CD4-positive, alpha-beta T cell treated with Interleukin-15 for 1 hour (primary cell): ENCODE measurements around the gene SLC1A1.

ENCODE experiments used
- DNase-seq: peaks from one replicate; pipeline ENCODE4 v3.0.0-alpha.2; 2020

Gene SLC1A1

DNA sequence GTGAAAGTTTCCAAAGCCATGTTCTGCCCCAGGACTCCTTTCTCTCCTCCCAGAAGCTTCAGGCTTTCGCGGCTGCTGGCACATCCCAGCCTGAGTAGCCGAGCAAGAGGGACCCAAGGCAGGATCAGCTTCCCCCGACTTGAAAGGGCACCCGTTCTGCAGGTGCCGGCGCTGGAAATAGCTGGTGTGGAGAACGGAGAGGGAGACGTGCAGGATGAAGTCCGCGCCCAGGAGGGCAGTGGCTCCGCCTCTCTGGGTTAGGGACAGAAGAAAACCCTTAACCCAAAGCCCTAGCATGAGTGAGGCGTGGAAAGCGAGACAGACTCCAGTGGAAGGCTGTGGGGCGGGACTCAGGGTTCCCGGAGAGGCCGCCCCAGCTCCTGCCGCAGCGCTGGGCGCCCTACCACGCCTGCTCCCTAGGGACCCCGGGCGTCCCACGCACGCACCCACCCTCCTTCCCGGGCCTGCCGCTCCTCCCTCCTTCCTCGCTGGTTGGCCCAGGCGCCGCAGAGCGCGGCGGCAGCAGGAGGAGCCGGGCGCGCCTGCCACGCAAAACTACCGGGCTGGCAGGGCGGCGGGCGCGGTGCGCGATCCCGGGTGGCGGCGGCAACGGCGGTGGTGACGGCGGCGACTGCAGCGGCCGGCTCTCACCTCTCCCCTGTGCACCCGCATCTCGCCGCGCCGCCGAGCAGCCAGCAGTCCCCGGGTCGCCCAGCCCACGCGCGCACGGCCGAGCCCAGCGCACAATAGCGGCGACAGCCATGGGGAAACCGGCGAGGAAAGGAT lies at the start of gene SLC1A1:
TSS of gene SLC1A1 (plus strand) at position 550 of the 786 bp plus-strand sequence. CDS start at position 762, 212 bp downstream.
- DNase-seq = no peak

GRCh38 chr9:4442806-4443205 lies 47.5 kb upstream of the SLC1A1 start:
- no peak for DNase-seq

DNA sequence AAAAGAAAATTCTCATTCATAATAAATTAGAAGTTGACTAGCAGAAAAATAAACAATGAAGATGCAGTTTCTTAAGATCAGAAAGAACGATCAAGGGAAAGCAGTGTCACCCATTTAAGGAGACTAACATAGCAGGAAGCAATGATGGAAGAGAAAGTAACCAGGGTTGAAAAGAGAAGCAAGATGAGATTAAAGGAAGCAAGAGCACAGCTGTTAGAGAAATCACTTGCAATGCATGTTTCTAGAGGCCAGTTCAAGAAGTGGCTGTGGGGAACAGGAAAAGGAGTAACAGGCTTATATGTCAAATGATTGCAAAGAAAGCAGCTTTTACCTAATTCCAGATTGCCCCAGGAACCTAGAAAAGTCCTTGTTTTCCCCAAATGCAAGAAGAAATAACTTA lies 46.8 kb upstream of the SLC1A1 start:
- no peak for DNase-seq

GRCh38 chr9:4461437-4461836 lies 28.8 kb upstream of the SLC1A1 start:
- no peak for DNase-seq

DNA sequence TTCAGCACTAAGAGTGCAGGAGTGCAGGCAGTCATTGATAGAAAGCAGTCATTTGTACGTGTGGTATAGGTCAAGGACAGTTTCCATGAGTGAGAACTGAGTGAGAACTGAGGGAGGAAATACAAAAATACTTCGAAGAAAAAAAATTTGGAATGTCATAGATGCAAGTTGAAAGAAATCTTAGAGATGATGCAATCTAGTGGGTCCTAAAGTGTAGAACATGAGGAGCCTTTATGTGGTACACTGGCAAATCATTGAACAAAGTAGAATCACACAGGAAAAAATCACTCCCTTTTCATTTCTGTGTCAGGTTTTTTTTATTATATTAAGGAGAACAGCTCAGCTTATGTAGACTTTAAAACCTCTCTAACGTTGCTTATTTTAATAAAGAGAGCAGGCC lies 26.4 kb upstream of the SLC1A1 start:
- DNase-seq = no peak

DNA sequence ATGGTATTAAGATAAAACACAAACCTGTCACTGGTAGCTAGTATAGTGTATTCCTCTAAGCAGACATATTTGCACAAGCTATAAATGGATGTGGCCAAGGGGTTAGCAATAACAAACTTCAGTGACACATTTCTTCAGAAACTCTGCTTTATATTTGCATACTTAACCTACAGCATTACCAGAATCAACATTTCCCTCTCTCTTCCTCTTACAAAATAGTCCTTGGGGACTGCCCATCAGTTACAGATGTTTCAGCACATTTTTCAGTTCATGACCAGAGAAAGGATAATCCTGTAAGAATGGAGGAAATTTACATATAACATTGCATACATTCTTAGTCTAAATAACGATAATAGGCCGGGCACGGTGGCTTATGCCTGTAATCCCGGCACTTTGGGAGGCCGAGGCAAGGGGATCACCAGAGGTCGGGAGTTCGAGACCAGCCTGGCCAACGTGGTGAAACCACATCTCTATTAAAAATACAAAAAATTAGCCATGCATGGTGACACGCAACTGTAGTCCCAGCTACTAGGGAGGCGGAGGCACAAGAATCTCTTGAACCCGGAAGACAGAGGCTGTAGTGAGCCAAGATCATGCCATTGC lies 25.3 kb upstream of the SLC1A1 start:
- DNase-seq = no peak

DNA sequence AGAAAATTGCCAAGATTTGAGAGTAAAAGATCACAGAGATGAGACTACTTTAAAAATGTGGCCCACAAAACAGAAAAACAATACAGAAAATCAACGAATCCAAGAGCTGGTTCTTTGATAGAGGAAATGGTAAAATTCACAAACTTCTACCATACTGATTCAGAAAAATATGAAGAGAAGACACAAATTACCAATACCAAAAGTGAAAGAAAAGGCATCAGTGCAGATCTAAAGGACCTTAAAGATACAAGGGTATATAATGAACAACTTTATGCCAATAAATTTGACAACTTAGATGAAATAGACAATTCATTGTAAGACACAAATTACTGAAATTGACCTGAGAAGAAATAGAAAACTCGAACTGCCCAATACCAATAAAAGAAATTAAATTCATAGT lies 24.4 kb upstream of the SLC1A1 start:
- DNase-seq = no peak

DNA sequence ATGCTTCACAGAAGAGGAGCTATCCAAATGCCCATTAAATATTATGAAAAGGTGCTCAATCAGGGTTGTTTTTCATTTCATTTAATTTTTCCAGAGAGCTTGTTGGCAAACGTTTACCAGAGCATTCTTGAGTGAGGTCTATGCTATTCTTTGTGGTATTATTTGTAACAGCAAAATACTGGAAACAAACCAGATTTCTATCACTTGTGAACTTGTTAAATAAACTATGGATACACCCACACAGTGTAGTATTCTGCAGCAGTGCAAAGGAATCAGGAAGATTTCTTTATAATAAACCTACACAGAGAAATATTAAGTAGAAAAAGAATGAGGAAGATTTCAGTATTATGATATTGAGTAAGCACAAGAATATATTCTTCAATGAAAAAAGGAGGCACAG lies 15.0 kb upstream of the SLC1A1 start:
- no peak for DNase-seq

GRCh38 chr9:4486176-4486575 lies 4.1 kb upstream of the SLC1A1 start:
- DNase-seq = no peak

GRCh38 chr9:4489562-4489918 lies 728 bp upstream of the SLC1A1 start:
- no peak for DNase-seq

DNA sequence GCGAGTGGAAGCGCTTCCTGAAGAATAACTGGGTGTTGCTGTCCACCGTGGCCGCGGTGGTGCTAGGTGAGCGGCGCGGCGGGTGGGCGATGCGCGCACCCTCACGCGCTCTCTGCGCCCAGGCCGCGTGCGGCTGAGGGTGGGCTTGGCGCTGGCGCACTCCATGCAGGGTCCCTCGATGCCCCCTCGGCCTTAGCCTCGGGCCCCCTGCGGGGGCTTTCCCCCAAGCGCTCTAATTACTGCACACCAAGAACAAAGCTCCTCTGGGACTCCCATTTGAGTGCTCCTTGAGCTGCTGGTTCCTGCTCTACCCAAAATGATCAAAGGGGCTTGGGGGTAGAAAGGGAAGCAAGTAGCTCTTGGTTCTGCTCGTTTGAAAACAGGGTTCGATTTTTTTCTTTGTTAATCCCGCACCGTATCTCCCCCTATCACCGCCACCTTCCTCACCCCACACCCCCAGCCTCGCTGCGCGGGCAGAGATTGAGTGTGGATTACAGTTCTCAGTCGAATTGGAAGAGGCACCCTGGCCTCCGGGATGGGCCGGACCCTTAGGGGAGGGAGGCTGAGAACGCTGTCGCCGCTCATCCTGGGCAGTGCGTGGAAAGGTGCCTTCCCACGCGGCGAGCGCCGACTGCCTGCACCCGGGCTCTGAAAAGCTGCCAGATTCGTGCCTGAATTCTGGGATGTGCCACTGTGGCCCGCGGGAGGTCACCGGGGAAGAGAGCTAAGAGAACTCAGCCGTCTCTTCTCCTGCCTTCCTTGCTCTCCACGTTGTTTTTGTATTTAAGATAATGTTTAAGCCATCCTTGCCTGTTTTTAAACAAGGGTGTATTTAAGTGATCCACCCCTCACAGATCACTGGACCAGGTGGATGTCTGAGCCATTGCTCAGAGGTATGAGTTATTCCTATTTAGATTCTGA lies 697 bp downstream of the SLC1A1 start:
- DNase-seq = no peak

GRCh38 chr9:4491626-4491975 lies 1.3 kb downstream of the SLC1A1 start:
- DNase-seq = no peak

DNA sequence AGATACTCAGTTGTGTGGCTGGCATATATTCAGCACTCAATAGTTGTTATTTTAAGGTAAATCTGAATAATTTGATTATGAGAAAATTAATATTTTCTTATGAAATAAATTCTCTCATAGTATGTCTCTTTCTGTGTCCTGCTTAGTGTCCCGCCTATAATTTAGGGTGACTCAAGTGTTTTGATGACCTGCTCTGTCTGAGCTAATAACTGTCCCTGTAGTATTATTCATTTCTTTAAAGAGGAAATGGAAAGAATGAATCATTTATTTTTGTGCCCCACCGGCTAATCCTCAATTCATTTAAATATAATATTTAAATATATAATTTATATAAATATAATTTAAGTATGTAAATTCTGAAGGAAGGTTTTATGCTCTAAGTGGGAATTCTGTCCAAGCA lies 4.1 kb downstream of the SLC1A1 start:
- no peak for DNase-seq

GRCh38 chr9:4494806-4495205 lies 4.5 kb downstream of the SLC1A1 start:
- no peak for DNase-seq

GRCh38 chr9:4495537-4495936 lies 5.3 kb downstream of the SLC1A1 start:
- no peak for DNase-seq

DNA sequence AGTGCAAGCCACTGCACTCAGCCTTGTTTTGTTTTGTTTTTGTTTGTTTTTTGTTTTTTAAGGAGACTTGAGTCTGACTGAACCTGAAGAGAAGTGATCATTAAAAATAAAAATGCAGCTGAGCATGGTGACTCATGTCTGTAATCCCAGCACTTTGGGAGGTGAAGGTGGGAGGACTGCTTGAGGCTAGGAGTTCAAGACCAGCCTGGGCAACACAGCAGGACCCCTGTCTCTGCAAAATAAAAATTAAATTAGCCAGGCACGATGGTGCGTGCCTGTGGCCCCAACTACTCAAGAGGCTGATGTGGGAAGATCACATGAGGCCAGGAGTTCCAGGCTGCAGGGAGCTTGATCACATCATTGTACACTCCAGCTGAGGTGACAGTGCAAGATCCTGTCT lies 6.2 kb downstream of the SLC1A1 start:
- no peak for DNase-seq

DNA sequence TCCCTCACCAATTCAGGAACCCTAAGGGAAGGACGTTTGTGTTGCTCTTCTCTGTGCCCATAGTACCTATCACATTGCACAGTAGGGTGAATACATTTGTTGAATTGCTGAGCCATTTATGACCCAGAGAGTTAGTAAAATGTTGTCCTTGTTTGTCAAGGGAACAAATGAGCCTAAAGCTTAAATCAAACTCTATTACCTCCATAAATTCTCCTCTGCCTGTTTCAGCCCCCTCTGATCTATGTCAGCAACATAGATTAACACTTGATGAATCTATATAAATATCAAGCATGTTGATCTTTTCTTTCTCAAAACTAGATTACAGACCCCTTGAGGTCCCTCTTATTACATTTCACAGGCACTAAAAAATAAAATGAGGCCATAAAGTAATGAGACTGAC lies 7.1 kb downstream of the SLC1A1 start:
- no peak for DNase-seq

- no peak for DNase-seq
These were observed 7.6 kb downstream of the SLC1A1 start for GRCh38 chr9:4497855-4498254.

GRCh38 chr9:4499917-4500316 lies 9.6 kb downstream of the SLC1A1 start:
- DNase-seq = no peak

GRCh38 chr9:4501147-4501507 lies 10.9 kb downstream of the SLC1A1 start:
- no peak for DNase-seq

DNA sequence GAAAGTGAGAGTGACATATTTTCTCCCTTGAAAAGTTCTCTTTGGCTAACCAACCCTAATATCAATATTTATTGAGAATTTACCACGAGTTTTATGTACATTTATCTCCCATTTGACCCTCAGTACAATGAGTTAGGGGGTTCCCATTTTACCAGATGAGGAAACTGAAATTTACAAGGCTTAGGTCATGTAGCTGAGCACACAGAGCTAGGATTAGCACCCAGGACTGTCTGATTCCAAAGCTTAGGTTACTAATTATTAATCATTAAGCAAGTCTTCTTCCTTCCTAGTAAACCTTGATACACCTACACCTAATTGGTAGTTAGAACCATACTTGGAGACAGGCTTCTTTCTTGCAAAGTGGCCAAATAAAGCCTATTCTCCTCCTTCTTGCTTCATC lies 12.2 kb downstream of the SLC1A1 start:
- no peak for DNase-seq

DNA sequence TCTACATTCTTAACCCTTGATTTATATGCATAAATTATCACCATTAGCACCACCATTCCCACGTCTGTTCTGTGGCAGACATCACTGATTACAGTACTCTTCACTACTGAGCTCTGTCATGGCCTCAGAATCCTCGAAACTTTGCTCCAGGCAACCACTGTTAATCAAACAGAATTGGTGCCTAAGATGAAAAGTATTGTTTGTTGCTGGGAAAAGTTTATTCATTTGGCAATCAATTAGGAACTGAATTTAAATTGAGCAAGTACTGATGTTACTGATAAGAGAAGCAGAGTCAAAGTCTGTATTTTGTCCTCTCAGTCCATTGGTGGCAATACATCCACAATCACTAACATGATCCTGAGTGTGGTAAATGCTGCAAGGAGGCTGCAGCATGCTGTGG lies 12.8 kb downstream of the SLC1A1 start:
- no peak for DNase-seq

GRCh38 chr9:4504250-4504649 lies 14.0 kb downstream of the SLC1A1 start:
- DNase-seq = no peak

DNA sequence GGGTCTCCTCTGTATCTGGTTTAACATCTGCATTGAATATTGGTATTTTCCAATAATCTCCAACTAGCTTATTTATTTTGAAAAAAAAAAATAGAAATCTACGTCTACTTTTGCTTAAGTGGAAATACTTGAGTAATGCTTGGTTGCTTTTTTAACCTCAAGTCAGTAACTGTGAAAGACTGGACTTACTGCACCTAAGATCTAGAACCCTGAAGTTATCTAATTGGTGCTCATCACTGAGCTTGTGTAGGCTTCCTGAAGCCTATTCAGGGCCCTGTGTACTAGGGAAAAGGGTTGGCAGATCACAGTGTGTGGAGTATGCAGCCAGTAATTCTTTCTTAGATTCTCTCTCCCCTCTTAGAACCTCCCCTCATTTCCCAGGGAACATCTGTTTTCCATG lies 16.2 kb downstream of the SLC1A1 start:
- no peak for DNase-seq
